RWPE2 (cell line): ENCODE results near the gene ATXN7L1.

ENCODE experiments used
- ATAC-seq: fragments of 200-7000 bp; cut with Tn5 transposase; 3 replicates; pipeline ENCODE4 v1.9.1; 2021; ENCODE audit warnings: low read depth
- DNase-seq: peaks from one replicate; pipeline ENCODE4 v3.0.0-alpha.2; 2020; ENCODE audit warnings: low spot score
- H3K27ac ChIP-seq: fragments of 450-650 bp; 2 replicates; pipeline ENCODE4 v1.5.1; 2017; ENCODE audit warnings: mild to moderate bottlenecking; ENCODE audit not compliant: poor library complexity, severe bottlenecking
- H3K27me3 ChIP-seq: fragments of 250-450 bp; sonication (Bioruptor Pico); 2 replicates; pipeline ENCODE4 v1.5.1; 2021; ENCODE audit warnings: mild to moderate bottlenecking, moderate library complexity; ENCODE audit not compliant: insufficient read depth, poor library complexity, severe bottlenecking
- H3K36me3 ChIP-seq: fragments of 250-450 bp; sonication (Bioruptor Pico); 2 replicates; pipeline ENCODE4 v1.5.1; 2020; ENCODE audit warnings: low read depth, mild to moderate bottlenecking, moderate library complexity
- H3K4me1 ChIP-seq: fragments of 250-450 bp; sonication (Bioruptor Pico); 2 replicates; pipeline ENCODE4 v1.5.1; 2021; ENCODE audit warnings: mild to moderate bottlenecking, moderate library complexity; ENCODE audit not compliant: insufficient read depth, poor library complexity, severe bottlenecking
- H3K4me3 ChIP-seq: fragments of 250-450 bp; sonication (Bioruptor Pico); 2 replicates; pipeline ENCODE4 v1.5.1; 2021; ENCODE audit warnings: mild to moderate bottlenecking, moderate library complexity; ENCODE audit not compliant: severe bottlenecking
- H3K9me3 ChIP-seq: fragments of 250-450 bp; sonication (Bioruptor Pico); 2 replicates; pipeline ENCODE4 v1.5.1; 2021; ENCODE audit warnings: mild to moderate bottlenecking, moderate library complexity; ENCODE audit not compliant: severe bottlenecking
- CTCF ChIP-seq: fragments of 450-650 bp; IDR thresholded peaks from one replicate; pipeline ENCODE4 v1.5.1; 2017; ENCODE audit warnings: mild to moderate bottlenecking, moderate library complexity; ENCODE audit not compliant: poor library complexity, severe bottlenecking

ATXN7L1 gene

GRCh38 chr7:105841866-105842265 lies 34.5 kb downstream of the ATXN7L1 start:
- DNase-seq (no peak), ATAC-seq (peak; percentile 68; the same call in 2 of the 3 replicates)
- H3K4me1 ChIP-seq = peaks cover 18% of the 10 kb centered on the region
- no peaks in the 10 kb centered on the region for H3K9me3 ChIP-seq
- no peaks in the 10 kb centered on the region for H3K36me3 ChIP-seq
- no peaks in the 10 kb centered on the region for H3K27me3 ChIP-seq
- H3K4me3 ChIP-seq = no peak overlapping the region
- no peak for TF ChIP-seq CTCF
- H3K27ac ChIP-seq = peak overlapping the region; percentile 10

GRCh38 chr7:105840981-105841749 lies 35.2 kb downstream of the ATXN7L1 start:
- ATAC-seq (no peak), DNase-seq (no peak)
- Histone ChIP-seq H3K36me3 (no peaks in the 10 kb centered on the region), H3K9me3 (no peaks in the 10 kb centered on the region), H3K27ac (peak overlapping the region; percentile 10), H3K27me3 (no peaks in the 10 kb centered on the region), H3K4me1 (peaks cover 18% of the 10 kb centered on the region), H3K4me3 (no peak overlapping the region)
- no peak for TF ChIP-seq CTCF

GRCh38 chr7:105839266-105839665 lies 37.1 kb downstream of the ATXN7L1 start:
- no peak for TF ChIP-seq CTCF
- H3K4me1 ChIP-seq = peaks cover 18% of the 10 kb centered on the region
- H3K27me3 ChIP-seq = no peaks in the 10 kb centered on the region
- H3K36me3 ChIP-seq = no peaks in the 10 kb centered on the region
- DNase-seq (no peak), ATAC-seq (no peak)
- no peak overlapping the region for H3K4me3 ChIP-seq
- H3K9me3 ChIP-seq = no peaks in the 10 kb centered on the region
- peak overlapping the region; percentile 61 for H3K27ac ChIP-seq

GRCh38 chr7:105838627-105839231 lies 37.7 kb downstream of the ATXN7L1 start:
- ATAC-seq (peak; percentile 62), DNase-seq (no peak)
- no peaks in the 10 kb centered on the region for H3K36me3 ChIP-seq
- no peaks in the 10 kb centered on the region for H3K9me3 ChIP-seq
- H3K4me3 ChIP-seq = no peak overlapping the region
- H3K4me1 ChIP-seq = peaks cover 18% of the 10 kb centered on the region
- peak overlapping the region; percentile 61 for H3K27ac ChIP-seq
- TF ChIP-seq CTCF = no peak
- H3K27me3 ChIP-seq = no peaks in the 10 kb centered on the region
